G401.6 (cell line): ENCODE results near the gene OR51M1.

Experiments used
- FAIRE-seq: peaks from 2 replicates; lab custom pipeline; 2012; peaks lifted over from hg19 to GRCh38; lab: Jason Lieb, UNC

Gene OR51M1

GRCh38 chr11:5390210-5390609, 6.6 kb downstream of the OR51M1 start:
- no peak for FAIRE-seq

- no peak for FAIRE-seq
Measured at GRCh38 chr11:5394091-5394490, 10.5 kb downstream of the OR51M1 start.

GRCh38 chr11:5398936-5399335, 15.3 kb downstream of the OR51M1 start:
- no peak for FAIRE-seq

DNA sequence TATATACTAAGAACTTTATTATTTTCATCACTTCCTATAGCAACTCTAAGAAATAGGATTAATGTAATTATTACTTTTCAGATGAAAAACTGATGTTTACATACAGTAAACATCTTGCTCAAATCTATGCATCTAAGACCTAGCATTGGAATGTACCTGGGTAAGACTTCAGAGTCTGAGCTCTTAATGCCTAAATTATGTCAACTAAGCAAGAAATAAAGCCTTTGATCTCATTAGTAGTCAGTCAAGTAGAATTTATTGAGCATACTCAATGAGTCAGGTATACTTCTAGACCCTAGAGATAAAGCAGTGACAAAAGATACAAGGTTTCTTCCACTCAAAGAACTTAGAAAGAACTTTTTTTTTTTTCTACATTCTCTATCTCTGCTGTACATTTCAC, 21.6 kb downstream of the OR51M1 start:
- FAIRE-seq, result no peak

DNA sequence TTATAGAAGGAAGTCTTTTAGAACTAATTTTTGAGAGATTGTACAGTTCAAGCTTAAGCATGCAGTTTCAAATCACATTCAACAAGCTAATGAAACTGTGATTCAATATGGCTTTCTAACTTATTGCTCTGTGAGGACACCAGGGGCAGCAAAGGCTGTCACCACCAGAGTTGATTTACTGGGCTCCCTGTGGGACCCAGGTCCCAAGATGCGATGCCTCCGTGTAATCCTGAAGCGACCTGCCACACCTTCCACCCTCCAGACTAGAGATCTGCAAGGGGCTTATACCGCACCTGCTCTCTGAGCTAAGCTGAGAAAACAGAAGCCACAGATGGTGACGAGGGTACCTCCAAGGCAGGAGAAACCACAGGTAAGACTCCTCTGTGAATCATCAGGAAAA, 37.4 kb downstream of the OR51M1 start:
- no peak for FAIRE-seq

DNA sequence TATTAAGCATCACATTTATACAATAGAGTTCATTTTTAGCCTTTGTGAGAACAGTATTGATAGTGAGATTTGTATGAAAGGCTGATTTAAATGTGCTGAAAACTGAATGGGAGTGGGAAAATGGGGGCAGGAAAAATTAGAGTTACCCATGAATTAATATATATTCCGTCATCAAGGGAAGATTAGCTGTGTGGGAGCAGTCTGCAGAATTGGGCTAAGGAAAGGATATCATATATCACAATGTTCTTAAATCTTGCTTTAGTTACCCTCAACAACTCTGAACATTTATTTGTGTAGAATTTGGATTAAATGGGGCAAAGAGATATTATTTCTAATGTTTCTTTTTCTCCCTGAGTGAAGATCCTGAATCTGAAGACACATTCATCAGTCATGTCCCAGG, 38.2 kb downstream of the OR51M1 start, which contains the start of gene OR51Q1:
TSS of gene OR51Q1 (plus strand) at position 301 of the 400 bp plus-strand sequence. CDS start at position 391, 90 bp downstream.
- FAIRE-seq, result no peak

- no peak for FAIRE-seq
Measured at GRCh38 chr11:5423131-5423530, 39.5 kb downstream of the OR51M1 start.

- FAIRE-seq, result no peak
Measured at GRCh38 chr11:5441414-5441813, 57.8 kb downstream of the OR51M1 start, which contains the start of gene OR51I1. OR51I1 (minus strand) TSS chr11:5441514; CDS start chr11:5441514, 0 bp downstream.
